ENCODE measurements around the gene IKBKE. TPM values are rescaled to one million over a fixed set of nuclear protein-coding genes. Genes with fewer than 3 reads are reported as not detected.

The IKBKE gene
- total RNA-seq, 1 donor from 2014 or later = 7.6 TPM

DNA sequence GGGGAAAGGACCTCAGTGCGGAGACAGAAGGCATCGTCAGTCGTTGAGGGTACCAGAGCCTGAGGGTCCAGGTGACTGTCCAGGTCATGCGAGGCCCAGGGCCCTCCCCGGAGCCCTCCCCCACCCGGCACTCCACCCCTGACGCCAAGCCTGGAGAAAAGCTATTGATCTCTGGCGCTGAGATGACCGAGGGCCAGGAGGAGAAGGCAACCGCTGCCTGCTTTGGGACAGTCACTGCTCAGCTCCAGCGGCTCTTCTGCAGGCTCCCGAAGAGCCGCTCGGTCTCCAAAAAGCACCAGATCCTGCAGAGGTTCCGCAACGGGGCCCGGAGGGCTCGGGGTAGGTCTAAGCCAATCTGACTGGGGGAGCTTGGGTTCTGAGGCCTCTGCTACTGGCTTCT, 47.9 kb downstream of the IKBKE start:
- Mint-ChIP-seq H3K36me3 (ENCODE audit: low read depth) (no peaks in the 10 kb centered on the region), H3K4me3 (no peak overlapping the region), H3K27ac (ENCODE audit: unreplicated experiment) (no peak overlapping the region), H3K4me1 (peaks cover 20% of the 10 kb centered on the region), H3K9me3 (no peaks in the 10 kb centered on the region), H3K27me3 (ENCODE audit: low read depth) (no peaks in the 10 kb centered on the region)
- DNase-seq (ENCODE audit: low read depth, low spot score) = no peak
- TF ChIP-seq, protein P1, sequence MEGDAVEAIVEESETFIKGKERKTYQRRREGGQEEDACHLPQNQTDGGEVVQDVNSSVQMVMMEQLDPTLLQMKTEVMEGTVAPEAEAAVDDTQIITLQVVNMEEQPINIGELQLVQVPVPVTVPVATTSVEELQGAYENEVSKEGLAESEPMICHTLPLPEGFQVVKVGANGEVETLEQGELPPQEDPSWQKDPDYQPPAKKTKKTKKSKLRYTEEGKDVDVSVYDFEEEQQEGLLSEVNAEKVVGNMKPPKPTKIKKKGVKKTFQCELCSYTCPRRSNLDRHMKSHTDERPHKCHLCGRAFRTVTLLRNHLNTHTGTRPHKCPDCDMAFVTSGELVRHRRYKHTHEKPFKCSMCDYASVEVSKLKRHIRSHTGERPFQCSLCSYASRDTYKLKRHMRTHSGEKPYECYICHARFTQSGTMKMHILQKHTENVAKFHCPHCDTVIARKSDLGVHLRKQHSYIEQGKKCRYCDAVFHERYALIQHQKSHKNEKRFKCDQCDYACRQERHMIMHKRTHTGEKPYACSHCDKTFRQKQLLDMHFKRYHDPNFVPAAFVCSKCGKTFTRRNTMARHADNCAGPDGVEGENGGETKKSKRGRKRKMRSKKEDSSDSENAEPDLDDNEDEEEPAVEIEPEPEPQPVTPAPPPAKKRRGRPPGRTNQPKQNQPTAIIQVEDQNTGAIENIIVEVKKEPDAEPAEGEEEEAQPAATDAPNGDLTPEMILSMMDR (conservative IDR thresholded peaks at IDR 0.05) = no peak

DNA sequence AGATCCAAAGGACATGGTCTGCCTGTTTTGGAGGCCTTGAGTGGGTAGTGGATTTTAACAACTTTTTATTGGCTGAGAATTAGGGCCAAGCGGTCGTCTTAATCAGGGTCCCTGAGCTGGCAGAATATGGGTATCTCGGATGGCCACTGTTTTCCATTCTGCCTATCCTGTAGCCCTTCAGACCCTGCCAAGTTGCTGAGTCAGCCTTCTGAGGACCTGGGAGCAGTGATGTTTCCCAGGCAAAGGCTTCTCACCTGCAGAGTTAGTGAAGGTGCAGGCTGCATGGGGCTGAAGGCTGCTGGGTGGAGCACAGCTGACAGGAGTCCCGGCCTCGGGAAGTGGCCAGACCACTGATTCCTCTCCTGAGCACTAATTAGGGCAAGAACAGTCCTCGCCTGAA, 48.5 kb downstream of the IKBKE start:
- H3K4me3 Mint-ChIP-seq = no peak overlapping the region

DNA sequence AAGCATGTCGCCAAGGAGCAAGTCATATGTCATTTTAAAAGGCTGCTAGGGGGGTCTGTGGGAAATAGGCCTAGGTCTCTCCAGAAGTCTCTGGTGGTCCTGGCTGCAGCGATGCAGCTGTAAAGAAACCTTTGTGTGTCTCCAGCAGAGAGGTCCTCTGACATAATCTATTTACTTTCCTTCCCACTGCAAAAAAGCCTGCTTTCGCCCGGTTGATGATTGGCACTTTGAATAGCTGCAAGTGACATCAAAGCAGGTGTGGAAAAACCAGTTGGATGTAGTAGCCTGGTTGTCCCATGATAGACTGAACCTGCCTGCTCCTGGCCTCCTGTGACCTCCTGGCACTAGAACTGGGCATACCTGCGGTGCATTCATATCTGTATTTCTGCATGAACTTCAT, 50.9 kb downstream of the IKBKE start:
- no peaks in the 10 kb centered on the region for H3K9me3 Mint-ChIP-seq

More for the DNA sequence above, 48.5 kb downstream of the IKBKE start:
- TF ChIP-seq, protein P1 (conservative IDR thresholded peaks at IDR 0.05) = no peak
- H3K9me3 Mint-ChIP-seq = no peaks in the 10 kb centered on the region
- no peaks in the 10 kb centered on the region for H3K27me3 Mint-ChIP-seq (ENCODE audit: low read depth)
- H3K27ac Mint-ChIP-seq (ENCODE audit: unreplicated experiment) = no peak overlapping the region
- no peak for DNase-seq (ENCODE audit: low read depth, low spot score)
- H3K4me1 Mint-ChIP-seq = peaks cover 20% of the 10 kb centered on the region
- no peaks in the 10 kb centered on the region for H3K36me3 Mint-ChIP-seq (ENCODE audit: low read depth)

DNA sequence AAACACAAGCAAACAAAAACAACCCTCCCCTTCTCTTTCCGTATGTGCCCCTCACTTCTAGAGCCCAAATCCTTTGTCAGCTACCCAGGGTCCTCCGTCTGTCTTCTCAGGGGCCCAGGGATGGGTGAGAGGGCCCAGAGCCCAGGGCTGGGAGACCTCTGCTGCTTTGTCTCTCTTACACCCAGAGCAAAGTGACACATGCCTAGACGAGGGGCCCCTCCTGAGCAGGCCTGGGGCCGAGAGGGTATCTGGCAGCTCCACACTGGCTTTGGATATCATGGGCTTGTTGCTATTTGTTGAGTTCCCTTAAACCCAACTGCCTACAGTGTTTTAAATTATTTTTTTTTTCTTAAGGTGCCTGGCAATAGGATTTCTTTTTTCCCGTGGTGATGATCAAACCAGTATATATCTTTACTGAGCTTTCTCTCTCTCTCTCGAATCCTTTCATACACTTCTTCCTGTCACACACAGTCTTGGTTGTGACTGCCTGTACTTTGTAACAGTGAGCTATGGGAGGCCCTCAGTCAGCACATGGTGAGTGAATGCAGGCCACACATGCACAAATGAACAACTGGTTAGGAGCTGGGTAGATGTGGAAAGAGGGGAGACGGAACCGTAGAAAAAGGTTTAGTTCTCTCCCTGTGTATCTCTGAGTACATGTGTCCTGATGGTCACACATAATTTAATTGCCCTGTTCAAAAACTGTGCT, 51.6 kb downstream of the IKBKE start:
- no peaks in the 10 kb centered on the region for H3K36me3 Mint-ChIP-seq (ENCODE audit: low read depth)
- peaks cover 25% of the 10 kb centered on the region for H3K4me1 Mint-ChIP-seq
- no peak overlapping the region for H3K4me3 Mint-ChIP-seq
- TF ChIP-seq, protein P1 (conservative IDR thresholded peaks at IDR 0.05) = no peak
- no peaks in the 10 kb centered on the region for H3K9me3 Mint-ChIP-seq
- no peak overlapping the region for H3K27ac Mint-ChIP-seq (ENCODE audit: unreplicated experiment)
- DNase-seq (ENCODE audit: low read depth, low spot score) = no peak
- no peaks in the 10 kb centered on the region for H3K27me3 Mint-ChIP-seq (ENCODE audit: low read depth)

More for the DNA sequence above, 50.9 kb downstream of the IKBKE start:
- Mint-ChIP-seq H3K4me3 (no peak overlapping the region), H3K27me3 (ENCODE audit: low read depth) (no peaks in the 10 kb centered on the region), H3K4me1 (peaks cover 23% of the 10 kb centered on the region), H3K27ac (ENCODE audit: unreplicated experiment) (no peak overlapping the region), H3K36me3 (ENCODE audit: low read depth) (no peaks in the 10 kb centered on the region)
- TF ChIP-seq, protein P1 (conservative IDR thresholded peaks at IDR 0.05) = no peak
- no peak for DNase-seq (ENCODE audit: low read depth, low spot score)

GRCh38 chr1:206524739-206525364, 54.6 kb downstream of the IKBKE start:
- Mint-ChIP-seq H3K4me3 (no peak overlapping the region), H3K9me3 (no peaks in the 10 kb centered on the region), H3K36me3 (ENCODE audit: low read depth) (no peaks in the 10 kb centered on the region), H3K27ac (ENCODE audit: unreplicated experiment) (no peak overlapping the region), H3K4me1 (peaks cover 25% of the 10 kb centered on the region), H3K27me3 (ENCODE audit: low read depth) (no peaks in the 10 kb centered on the region)
- no peak for DNase-seq (ENCODE audit: low read depth, low spot score)
- TF ChIP-seq, protein P1 (conservative IDR thresholded peaks at IDR 0.05) = no peak
